Activated CD4-positive, alpha-beta T cell treated with anti-CD3 and anti-CD28 coated beads, Interleukin-2, amount 10 ng/mL, durations not matched to agents 7 days and 5 days (primary cell): ENCODE measurements around the gene ZHX3. TPM values are rescaled to one million over a fixed set of nuclear protein-coding genes. Genes with fewer than 3 reads are reported as not detected.

ENCODE experiments used
- CTCF ChIA-PET: fragments of 350-600 bp; sonication (Branson Sonifier 250); formaldehyde crosslinking; loops from one replicate; lab custom pipeline; 2021; ENCODE audit warnings: antibody characterized with exemption; lab: Charles Lee
- POLR2A ChIA-PET: fragments of 350-600 bp; sonication (Branson Sonifier 250); formaldehyde crosslinking; loops from one replicate; lab custom pipeline; 2021; ENCODE audit warnings: antibody characterized with exemption; lab: Charles Lee
- DNase-seq: peaks from one replicate; pipeline ENCODE4 v3.0.0-alpha.2; 2020
- H3K27ac Mint-ChIP-seq: one replicate; pipeline ENCODE4 v1.8.0; 2021; ENCODE audit warnings: mild to moderate bottlenecking, moderate library complexity, mixed read lengths
- H3K27me3 Mint-ChIP-seq: one replicate; pipeline ENCODE4 v1.8.0; 2021; ENCODE audit warnings: mixed read lengths
- H3K36me3 Mint-ChIP-seq: one replicate; pipeline ENCODE4 v1.8.0; 2021; ENCODE audit warnings: low read depth, mixed read lengths
- H3K4me1 Mint-ChIP-seq: one replicate; pipeline ENCODE4 v1.8.0; 2021; ENCODE audit warnings: mixed read lengths
- H3K4me3 Mint-ChIP-seq: one replicate; pipeline ENCODE4 v1.8.0; 2021; ENCODE audit warnings: mild to moderate bottlenecking, moderate library complexity, mixed read lengths
- H3K9me3 Mint-ChIP-seq: one replicate; pipeline ENCODE4 v1.8.0; 2021; ENCODE audit warnings: mixed read lengths
- total RNA-seq, 2 experiments: library from RNA; stranded (reverse); gene quantifications; one replicate each; pipeline ENCODE4 v1.2.3, GENCODE V29; 2021

Gene ZHX3
- total RNA-seq, 2 experiments from 2014 or later: 8.6 to 10.2 TPM

GRCh38 chr20:41334443-41335421 lies 17.2 kb upstream of the ZHX3 start:
- H3K4me3 Mint-ChIP-seq: no peak overlapping the region
- H3K27ac Mint-ChIP-seq: no peak overlapping the region
- DNase-seq: no peak
- H3K9me3 Mint-ChIP-seq: no peaks in the 10 kb centered on the region
- peaks cover 12% of the 10 kb centered on the region for H3K27me3 Mint-ChIP-seq
- CTCF ChIA-PET: no interaction called here
- POLR2A ChIA-PET: no interaction called here
- no peaks in the 10 kb centered on the region for H3K36me3 Mint-ChIP-seq
- peaks cover 12% of the 10 kb centered on the region for H3K4me1 Mint-ChIP-seq

DNA sequence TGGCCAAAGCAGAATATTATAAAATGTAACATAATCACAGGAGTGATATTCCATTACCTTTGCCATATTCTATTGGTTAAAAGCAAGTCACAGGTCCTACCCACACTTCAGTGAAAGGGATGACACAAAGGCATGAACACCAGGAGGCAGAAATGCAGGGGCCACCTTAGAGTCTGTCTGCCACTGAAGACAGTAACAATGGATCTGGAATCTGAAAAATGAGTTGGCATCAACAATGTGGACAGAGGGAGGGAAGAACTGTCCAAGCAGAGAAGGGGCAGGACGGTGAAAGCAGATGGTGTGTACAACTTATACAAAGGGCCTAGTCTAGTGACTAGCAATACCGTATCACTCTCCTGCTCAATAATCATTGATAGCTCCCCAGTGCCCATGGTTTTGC lies 16.5 kb upstream of the ZHX3 start:
- POLR2A ChIA-PET: interaction anchor here (0.6 kb wide), 1 partner anchor 200 kb away, joined by 8 read pairs; no protein-coding TSS in a partner anchor
- no peak overlapping the region for H3K4me3 Mint-ChIP-seq
- no peaks in the 10 kb centered on the region for H3K36me3 Mint-ChIP-seq
- CTCF ChIA-PET: interaction anchor here (1.8 kb wide), 1 partner anchor 27 kb away, joined by 3 read pairs; no protein-coding TSS in a partner anchor
- H3K27me3 Mint-ChIP-seq: peaks cover 8% of the 10 kb centered on the region
- no peak overlapping the region for H3K27ac Mint-ChIP-seq
- H3K4me1 Mint-ChIP-seq: peaks cover 15% of the 10 kb centered on the region
- no peaks in the 10 kb centered on the region for H3K9me3 Mint-ChIP-seq
- no peak for DNase-seq

DNA sequence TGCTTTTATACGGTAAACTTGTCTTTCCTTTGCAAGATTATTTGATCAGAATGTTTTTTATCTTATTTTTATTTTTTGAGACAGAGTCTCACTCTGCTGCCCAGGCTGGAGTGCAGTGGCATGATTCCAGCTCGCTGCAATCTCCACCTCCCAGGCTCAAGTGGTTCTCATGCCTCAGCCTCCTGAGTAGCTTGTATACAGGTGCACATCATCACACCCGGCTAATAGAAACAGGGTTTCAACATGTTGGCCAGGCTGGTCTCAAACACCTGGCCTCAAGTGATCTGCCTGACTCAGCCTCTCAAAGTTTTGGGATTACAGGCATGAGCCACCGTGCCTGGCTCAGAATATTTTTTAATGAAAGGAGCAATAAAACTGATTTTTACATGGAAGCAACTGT lies 14.2 kb upstream of the ZHX3 start:
- ChIA-PET CTCF (interaction anchor here (1.4 to 2.0 kb wide), 2 partner anchors 9 to 13 kb away, joined by 4 to 5 read pairs; partner anchors contain the start of gene LPIN3), POLR2A (no interaction called here)
- Mint-ChIP-seq H3K4me3 (no peak overlapping the region), H3K4me1 (peaks cover 18% of the 10 kb centered on the region), H3K27ac (no peak overlapping the region), H3K27me3 (peaks cover 3% of the 10 kb centered on the region), H3K9me3 (no peaks in the 10 kb centered on the region), H3K36me3 (no peaks in the 10 kb centered on the region)
- DNase-seq: no peak

GRCh38 chr20:41330941-41331340 lies 13.4 kb upstream of the ZHX3 start:
- Mint-ChIP-seq H3K27me3 (peaks cover 3% of the 10 kb centered on the region), H3K9me3 (no peaks in the 10 kb centered on the region), H3K36me3 (no peaks in the 10 kb centered on the region), H3K4me3 (no peak overlapping the region), H3K4me1 (peaks cover 18% of the 10 kb centered on the region), H3K27ac (no peak overlapping the region)
- ChIA-PET POLR2A (no interaction called here), CTCF (interaction anchor here (0.7 to 2.0 kb wide), 3 partner anchors 9 to 480 kb away, joined by 3 to 5 read pairs (median 4); partner anchors contain the start of gene LPIN3)
- no peak for DNase-seq

- Mint-ChIP-seq H3K27ac (no peak overlapping the region), H3K4me1 (peaks cover 18% of the 10 kb centered on the region), H3K27me3 (peaks cover 3% of the 10 kb centered on the region), H3K4me3 (no peak overlapping the region), H3K9me3 (no peaks in the 10 kb centered on the region), H3K36me3 (no peaks in the 10 kb centered on the region)
- no peak for DNase-seq
- ChIA-PET POLR2A (no interaction called here), CTCF (interaction anchor here (0.7 to 1.2 kb wide), 2 partner anchors 9 to 481 kb away, joined by 3 to 4 read pairs; no protein-coding TSS in a partner anchor)
Observed at GRCh38 chr20:41330343-41330720, 12.8 kb upstream of the ZHX3 start.

DNA sequence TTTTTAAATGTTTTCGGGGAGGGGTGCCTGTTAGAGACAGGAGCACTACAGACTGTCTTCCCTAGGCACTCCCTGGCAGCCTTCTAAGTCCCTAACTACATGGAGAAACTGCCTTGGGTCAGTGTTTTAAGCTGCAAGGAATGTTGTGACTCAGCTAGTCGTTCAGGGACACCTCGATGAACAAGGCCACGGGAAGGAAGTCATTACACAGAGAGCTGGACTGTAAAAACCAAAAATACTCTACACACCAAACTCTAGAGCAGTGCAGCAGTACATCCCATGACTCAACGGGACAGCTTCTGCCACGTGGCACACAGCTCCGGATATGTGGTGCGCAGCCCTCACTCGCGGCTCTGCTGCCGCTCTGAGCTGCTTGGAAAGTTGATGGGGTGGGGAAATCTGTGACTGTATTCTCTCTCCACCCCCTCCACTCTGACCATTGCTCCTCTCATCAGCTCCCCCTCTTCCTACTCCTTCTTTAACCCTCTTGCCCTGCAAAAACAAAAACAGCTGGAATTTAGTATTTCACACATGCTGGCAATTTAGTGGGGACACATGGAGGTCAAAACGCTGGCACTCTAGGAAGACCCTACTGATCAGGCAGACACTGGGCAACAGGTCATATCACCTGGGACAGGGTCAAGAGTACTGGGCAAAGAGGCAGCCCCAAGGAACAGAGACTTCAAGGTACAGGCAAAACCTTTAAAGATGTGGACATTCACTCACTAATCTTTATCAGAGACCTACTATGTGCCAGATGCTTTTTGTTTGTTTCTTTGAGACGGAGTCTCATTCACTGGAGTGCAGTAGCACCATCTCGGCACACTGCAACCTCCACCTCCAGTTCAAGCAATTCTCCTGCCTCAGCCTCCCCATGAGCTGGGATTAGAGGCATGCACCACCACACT lies 12.2 kb upstream of the ZHX3 start:
- H3K27me3 Mint-ChIP-seq: peaks cover 3% of the 10 kb centered on the region

DNA sequence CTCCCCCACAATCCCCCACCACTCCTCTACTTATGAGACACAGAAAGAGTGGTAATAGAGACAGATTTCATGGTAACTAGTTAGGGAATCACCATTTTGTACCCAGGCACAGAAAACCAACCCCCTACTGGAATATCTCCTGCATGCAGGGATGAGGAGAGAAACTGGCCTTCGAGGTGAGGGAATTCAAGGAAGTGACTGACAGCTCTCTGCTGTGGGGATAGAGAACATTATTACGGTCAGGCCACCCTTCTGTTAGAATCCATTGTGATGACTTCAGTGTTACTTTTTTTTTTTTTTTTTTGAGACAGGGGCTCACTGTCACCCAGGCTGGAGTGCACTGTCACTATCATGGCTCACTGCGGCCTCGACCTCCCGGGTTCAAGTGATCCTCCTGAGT lies 9.6 kb upstream of the ZHX3 start:
- H3K4me3 Mint-ChIP-seq: no peak overlapping the region
- H3K27me3 Mint-ChIP-seq: no peaks in the 10 kb centered on the region

More for the DNA sequence above, 12.2 kb upstream of the ZHX3 start:
- POLR2A ChIA-PET: no interaction called here
- Mint-ChIP-seq H3K27ac (peak overlapping the region; percentile 63), H3K36me3 (no peaks in the 10 kb centered on the region), H3K9me3 (no peaks in the 10 kb centered on the region), H3K4me3 (no peak overlapping the region), H3K4me1 (peaks cover 18% of the 10 kb centered on the region)
- DNase-seq: peak; percentile 64
- CTCF ChIA-PET: interaction anchor here (0.9 to 1.2 kb wide), 3 partner anchors 10 to 12 kb away, joined by 3 read pairs; partner anchors contain the start of gene ZHX3

DNA sequence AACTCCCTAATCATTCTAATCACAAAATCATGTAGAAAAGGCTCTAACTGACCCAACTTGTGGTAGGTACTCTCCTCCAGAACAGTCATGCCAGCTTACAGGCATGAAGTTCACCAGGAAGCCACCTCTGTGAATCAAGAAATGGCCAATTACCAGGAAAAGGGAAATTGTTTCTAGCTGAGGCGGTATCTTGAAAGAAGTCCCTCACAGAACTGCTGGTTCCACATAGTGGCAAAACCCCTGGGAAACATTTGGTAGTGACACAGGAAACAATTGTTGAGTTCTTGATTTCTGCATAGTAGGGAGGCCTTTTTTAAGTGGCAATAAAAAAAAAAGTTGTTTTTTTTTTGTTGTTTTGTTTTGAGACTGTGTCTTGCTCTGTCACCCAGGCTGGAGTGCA lies 3.4 kb upstream of the ZHX3 start:
- Mint-ChIP-seq H3K4me1 (peaks cover 20% of the 10 kb centered on the region), H3K9me3 (no peaks in the 10 kb centered on the region), H3K36me3 (no peaks in the 10 kb centered on the region), H3K4me3 (no peak overlapping the region), H3K27ac (no peak overlapping the region), H3K27me3 (peaks cover 8% of the 10 kb centered on the region)
- POLR2A ChIA-PET: no interaction called here
- CTCF ChIA-PET: interaction anchor here (1.5 kb wide), 1 partner anchor 226 kb away, joined by 3 read pairs; no protein-coding TSS in a partner anchor
- DNase-seq: no peak

More for the DNA sequence above, 9.6 kb upstream of the ZHX3 start:
- Mint-ChIP-seq H3K9me3 (no peaks in the 10 kb centered on the region), H3K4me1 (peaks cover 18% of the 10 kb centered on the region), H3K36me3 (no peaks in the 10 kb centered on the region), H3K27ac (no peak overlapping the region)
- ChIA-PET CTCF (interaction anchor here (0.6 to 1.9 kb wide), 2 partner anchors 12 kb away, joined by 3 to 6 read pairs; no protein-coding TSS in a partner anchor), POLR2A (no interaction called here)
- no peak for DNase-seq

DNA sequence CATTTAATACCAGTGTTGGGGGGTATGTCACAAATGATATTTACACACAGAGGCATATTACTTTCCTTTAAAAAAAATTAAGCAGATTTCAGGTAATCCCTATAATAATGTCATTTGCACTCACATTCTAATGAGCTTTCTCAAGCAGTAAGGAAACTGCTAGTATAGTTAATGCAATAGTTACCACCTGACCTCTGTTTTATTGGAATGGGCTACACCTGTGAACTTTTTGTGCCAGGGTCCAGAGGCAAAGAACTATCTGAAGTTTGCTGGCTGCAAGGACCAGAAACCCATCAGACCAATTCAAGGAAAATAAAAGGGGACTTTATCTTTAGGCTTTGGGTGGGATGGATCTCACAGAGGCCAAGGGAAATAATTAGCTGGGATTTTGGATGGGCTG lies 2.9 kb upstream of the ZHX3 start:
- POLR2A ChIA-PET: no interaction called here
- peaks cover 8% of the 10 kb centered on the region for H3K27me3 Mint-ChIP-seq
- H3K36me3 Mint-ChIP-seq: no peaks in the 10 kb centered on the region
- CTCF ChIA-PET: interaction anchor here (1.5 kb wide), 1 partner anchor 225 kb away, joined by 3 read pairs; no protein-coding TSS in a partner anchor
- H3K27ac Mint-ChIP-seq: no peak overlapping the region
- H3K4me3 Mint-ChIP-seq: no peak overlapping the region
- peaks cover 24% of the 10 kb centered on the region for H3K4me1 Mint-ChIP-seq
- no peak for DNase-seq
- H3K9me3 Mint-ChIP-seq: no peaks in the 10 kb centered on the region

GRCh38 chr20:41318271-41318649 lies 729 bp upstream of the ZHX3 start:
- peak overlapping the region; percentile 74 for H3K27ac Mint-ChIP-seq
- peaks cover 8% of the 10 kb centered on the region for H3K27me3 Mint-ChIP-seq
- H3K9me3 Mint-ChIP-seq: no peaks in the 10 kb centered on the region
- peaks cover 28% of the 10 kb centered on the region for H3K4me1 Mint-ChIP-seq
- ChIA-PET CTCF (interaction anchor here (0.7 to 1.3 kb wide), 3 partner anchors 14 to 184 kb away, joined by 3 to 4 read pairs (median 3); no protein-coding TSS in a partner anchor), POLR2A (no interaction called here)
- no peaks in the 10 kb centered on the region for H3K36me3 Mint-ChIP-seq
- peak overlapping the region; percentile 64 for H3K4me3 Mint-ChIP-seq
- DNase-seq: no peak

GRCh38 chr20:41316602-41317545 lies 657 bp downstream of the ZHX3 start:
- H3K36me3 Mint-ChIP-seq: no peaks in the 10 kb centered on the region
- no peaks in the 10 kb centered on the region for H3K9me3 Mint-ChIP-seq
- peaks cover 8% of the 10 kb centered on the region for H3K27me3 Mint-ChIP-seq
- POLR2A ChIA-PET: no interaction called here
- CTCF ChIA-PET: interaction anchor here (1.0 kb wide), 1 partner anchor 12 kb away, joined by 3 read pairs; no protein-coding TSS in a partner anchor
- H3K27ac Mint-ChIP-seq: peak overlapping the region; percentile 83
- peak; percentile 76 for DNase-seq
- peaks cover 28% of the 10 kb centered on the region for H3K4me1 Mint-ChIP-seq
- H3K4me3 Mint-ChIP-seq: peak overlapping the region; percentile 80
